HUDEP-2 (cell line): ENCODE results near the gene MT1B.

Experiments used
- DNase-seq, 76 experiments: peaks; one replicate each; lab custom pipeline; 2025; ENCODE audit not compliant: unreplicated experiment in 76 of 76; lab: John Stamatoyannopoulos, UW

MT1B gene

DNA sequence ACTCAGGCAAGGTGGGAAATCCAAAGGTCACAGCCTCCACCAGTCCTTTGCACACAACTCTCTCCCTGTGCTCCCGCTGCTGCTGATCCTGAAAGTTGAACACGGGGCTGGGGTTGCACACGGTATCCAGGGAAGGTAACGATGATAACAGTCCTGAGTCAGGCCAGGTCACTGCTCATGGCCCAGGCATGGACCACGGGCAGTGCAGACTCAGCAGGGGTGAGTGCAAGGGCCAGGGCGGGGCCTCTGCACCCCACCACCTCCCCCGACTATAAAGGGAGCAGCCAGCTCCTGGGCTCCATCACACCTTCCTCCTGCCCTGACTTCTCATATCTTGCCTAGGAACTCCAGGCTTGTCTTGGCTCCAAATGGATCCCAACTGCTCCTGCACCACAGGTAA is at the start of gene MT1B:
Gene MT1B (plus strand): TSS at position 301 of the 400 bp plus-strand sequence. CDS start 68 bp downstream, at position 369.
- DNase-seq, result no peak

DNA sequence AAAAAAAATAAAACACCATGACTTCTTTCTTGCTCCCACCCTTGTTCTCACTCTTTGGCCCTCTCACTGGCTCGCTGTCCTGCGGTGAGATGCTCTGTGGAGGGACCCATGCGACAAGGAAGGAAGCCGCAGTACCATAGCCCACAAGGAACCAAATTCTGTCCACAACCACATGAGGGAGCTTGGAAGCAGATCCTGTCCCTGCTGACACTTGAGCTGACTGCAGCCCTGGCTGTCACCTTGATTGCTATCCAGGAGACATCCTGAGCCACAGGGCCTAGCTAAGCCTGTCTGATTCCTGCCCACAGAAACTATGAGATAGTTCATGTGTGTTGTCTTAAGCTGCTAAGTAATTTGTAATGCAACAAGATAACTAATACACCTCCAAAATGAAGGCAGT is 48.1 kb upstream of the MT1B start:
- peak in 31 of 76 experiments; percentile 4 to 58 (median 19) for DNase-seq

DNA sequence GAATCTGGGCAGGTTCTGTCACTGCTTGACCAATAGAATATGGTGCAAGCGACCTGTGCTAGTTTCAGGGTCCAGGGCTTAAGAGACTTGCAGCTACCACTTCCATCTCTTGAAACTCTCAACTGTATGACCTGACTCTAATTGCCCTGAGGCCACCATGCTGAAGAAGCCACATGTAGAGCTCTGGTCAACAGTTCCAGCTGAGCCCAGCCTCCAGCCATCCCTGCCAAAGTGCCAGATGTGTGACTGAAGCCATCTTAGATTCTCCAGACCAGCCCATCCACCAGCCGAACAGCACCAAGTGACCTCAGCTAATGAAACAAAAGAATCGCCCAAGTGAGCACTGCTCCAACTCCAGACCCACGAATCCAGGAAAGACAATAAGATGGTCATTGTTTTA is 46.7 kb upstream of the MT1B start:
- DNase-seq, result no peak

DNA sequence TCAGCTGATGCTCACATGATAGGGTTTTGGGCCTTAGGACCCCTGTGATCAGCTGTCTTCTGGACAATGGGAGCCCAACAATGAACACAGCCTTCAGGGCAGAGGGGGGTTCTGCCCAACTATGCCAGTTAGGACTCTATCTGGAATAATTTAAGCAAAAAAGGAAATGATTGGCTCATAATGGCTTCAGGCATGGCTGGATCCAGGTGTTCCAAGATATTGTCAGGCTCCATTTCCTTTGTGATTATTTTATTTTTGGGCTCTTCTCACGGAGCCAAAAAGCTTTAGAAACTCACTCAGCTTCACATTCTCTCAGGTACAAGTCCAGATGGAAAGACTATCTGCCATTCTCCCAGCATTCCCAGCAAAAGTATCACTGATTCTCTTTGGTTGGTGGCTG is 46.2 kb upstream of the MT1B start:
- no peak for DNase-seq

DNA sequence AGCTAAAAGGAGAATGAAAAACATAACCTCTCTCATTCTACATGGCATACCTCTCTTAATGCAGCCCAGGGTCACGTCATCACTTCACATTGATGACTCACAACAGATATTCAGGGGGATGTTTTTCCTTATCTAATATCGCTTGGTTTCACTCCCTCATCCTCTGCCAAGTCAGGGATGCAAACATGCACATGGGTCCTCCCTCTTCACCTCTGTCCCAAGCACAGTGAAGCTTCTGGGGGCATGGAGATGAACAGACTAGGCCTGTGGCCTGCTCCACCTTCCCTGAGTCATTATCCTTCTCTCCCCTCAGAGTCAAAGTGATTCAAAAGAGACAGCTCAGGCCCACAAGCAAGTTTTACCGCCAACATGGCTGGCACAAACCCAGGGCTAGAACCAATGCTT is 45.6 kb upstream of the MT1B start:
- DNase-seq, result peak in 9 of 76 experiments; percentile 0 to 51 (median 20)

DNA sequence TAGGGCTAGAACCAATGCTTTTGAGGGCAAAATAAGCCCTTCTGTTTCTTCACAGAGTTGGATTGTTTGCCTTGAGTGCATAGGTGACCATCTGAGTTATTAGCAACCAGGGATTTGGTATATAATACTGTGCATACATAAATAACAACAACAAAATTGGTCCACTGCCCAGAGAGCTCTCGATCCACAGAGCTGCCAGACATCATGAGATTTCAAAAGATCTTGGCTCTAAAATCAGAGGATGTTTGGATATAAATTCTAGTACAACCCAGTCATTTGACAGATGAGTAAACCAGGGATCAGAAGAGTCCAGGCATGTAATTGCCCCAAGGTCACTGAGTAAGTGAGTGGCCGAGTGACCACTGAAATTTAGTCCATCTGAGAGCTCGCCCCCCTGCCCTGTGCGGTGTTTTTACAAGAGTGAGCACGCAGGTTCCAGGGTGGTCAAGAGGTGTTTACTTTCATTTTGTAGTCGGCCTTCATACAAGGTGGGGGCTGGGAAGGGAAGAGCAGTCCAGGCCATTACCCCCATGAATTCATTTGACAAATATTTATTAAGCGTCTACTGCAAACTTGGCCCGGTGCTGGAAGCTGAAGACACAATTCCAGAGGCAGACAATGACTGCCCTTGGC is 45.1 kb upstream of the MT1B start:
- DNase-seq, result no peak

DNA sequence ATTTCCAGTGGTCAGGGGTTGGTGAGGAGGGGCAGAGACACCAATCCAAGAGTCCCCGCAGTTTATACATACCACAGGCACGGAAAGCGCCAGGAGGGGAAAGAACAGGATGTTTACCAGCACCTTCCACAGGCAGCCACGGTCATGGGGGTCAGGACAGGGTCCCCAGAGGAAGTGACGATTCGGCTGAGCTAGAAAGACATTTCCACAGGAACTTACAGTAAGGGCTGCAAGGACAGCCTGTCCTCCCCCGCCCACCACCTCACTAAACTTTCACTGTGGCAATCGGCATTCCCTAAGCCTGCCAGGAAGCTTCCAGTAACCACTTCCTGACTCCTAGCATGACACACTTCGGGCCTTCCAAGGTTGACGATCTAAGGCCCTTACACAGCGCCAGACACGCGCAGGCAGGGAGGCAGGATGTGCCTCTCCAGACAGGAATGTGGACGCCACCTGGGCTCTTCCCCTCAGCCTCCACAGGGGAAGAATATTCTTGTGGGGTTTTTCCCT is 44.5 kb upstream of the MT1B start:
- DNase-seq, result no peak

DNA sequence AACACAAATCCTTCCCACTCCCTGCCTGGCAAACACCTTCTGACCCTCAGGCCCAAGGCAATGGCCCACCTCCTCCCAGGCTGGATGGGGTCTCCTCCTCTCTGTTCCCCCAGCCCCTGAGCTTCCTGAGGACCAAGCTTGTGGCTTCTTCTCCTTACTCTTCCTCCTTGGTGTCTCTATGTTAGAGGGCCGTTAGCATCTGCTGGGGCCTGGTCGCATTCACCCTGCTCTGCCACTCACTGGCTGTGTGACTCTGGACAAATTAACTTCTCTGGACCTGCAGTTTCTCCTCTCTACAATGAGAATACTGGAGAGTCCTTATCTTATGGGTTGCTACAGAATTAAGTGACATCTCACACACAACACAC is 44.0 kb upstream of the MT1B start:
- DNase-seq, result no peak

DNA sequence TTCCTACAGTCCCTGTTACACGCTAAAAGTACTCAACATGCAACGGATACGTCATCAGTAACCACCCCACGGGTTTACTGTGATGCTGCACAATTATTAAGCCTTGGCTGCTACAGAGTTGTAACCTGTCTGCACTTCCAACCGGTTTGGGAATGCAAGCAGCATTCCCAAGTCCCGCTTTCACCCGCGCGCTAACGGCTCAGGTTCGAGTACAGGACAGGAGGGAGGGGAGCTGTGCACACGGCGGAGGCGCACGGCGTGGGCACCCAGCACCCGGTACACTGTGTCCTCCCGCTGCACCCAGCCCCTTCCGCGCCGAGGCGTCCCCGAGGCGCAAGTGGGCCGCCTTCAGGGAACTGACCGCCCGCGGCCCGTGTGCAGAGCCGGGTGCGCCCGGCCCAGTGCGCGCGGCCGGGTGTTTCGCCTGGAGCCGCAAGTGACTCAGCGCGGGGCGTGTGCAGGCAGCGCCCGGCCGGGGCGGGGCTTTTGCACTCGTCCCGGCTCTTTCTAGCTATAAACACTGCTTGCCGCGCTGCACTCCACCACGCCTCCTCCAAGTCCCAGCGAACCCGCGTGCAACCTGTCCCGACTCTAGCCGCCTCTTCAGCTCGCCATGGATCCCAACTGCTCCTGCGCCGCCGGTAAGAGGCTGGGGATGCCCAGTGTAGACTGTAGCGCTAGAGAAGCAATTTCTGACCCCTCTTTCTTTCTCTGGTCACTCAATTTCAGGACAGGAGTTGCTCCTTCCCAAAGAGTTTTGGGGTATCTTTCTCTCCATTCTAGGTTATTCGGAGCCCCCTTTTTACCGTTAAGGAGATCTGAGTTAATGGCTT is 43.4 kb upstream of the MT1B start, which contains the start of gene MT2A:
Gene MT2A (plus strand): TSS at position 542 of the 833 bp plus-strand sequence. CDS start 72 bp downstream, at position 614.
- DNase-seq, result peak in 75 of 76 experiments; percentile 38 to 91 (median 82)

DNA sequence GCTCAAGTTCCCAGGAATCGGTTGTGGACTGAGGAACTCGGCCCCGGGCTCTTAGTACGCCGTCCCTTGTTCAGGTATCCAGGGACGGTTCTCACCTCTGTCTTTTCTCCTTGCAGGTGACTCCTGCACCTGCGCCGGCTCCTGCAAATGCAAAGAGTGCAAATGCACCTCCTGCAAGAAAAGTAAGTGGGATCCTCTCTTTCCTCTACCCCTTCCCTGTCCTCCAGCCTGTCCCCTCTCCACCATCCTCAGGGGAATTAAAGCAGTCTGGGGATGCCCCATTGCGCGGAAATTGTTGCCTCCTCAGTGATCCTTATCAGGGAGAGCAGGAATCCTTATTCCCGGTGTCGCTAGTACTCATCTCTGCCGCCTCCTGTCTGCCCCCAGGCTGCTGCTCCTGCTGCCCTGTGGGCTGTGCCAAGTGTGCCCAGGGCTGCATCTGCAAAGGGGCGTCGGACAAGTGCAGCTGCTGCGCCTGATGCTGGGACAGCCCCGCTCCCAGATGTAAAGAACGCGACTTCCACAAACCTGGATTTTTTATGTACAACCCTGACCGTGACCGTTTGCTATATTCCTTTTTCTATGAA is 42.7 kb upstream of the MT1B start:
- peak in 1 of 76 experiments; percentile 3 for DNase-seq

DNA sequence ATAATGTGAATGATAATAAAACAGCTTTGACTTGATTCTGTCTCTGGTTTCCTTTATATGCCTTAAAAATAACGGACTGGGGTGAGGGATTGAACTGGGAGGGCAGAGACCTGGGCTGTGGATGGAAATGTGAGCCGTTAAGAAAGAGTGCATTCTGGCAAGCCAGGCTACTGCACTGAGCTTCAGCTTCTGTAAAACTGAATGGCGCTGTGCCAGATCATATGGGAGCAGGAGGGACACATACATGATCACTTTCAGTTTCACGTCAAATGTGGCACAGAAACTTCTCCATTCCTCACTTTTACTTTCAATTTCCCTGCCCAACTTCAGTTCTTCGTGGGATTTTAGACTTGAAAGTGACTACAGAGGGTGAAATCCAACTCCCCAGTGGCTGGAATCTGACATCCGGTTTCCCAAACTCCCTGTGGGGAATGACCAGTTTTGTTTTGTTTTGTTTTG is 42.2 kb upstream of the MT1B start:
- peak in 61 of 76 experiments; percentile 10 to 66 (median 40) for DNase-seq

DNA sequence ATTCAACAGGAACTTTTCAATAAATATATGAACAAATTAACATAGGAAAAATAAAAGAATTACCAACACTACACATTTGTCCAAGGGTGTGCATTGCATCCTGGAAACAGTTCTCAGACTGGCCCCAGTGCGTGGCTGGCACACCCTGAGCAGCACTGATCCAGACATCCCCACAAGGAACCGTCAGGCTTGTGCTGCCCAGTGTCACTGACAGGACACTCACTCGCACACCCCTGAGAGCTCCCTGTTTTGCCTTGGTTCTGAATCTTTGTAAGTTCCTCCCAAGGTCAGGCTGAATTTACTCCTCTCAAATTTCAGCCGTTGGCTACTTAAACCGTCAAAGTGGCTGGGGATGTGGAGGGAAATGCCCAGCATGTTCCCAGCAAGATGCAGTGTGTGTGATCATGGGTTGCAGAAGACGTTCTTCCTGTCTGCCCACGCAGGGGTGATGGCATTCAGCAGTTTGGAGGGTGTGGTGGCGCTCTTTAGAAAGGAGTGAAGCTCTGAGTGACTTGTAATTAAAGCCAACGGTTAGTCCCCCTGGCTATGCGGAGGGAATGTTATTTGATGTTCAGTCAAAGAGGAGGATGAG is 41.6 kb upstream of the MT1B start:
- peak in 24 of 76 experiments; percentile 2 to 59 (median 20) for DNase-seq

DNA sequence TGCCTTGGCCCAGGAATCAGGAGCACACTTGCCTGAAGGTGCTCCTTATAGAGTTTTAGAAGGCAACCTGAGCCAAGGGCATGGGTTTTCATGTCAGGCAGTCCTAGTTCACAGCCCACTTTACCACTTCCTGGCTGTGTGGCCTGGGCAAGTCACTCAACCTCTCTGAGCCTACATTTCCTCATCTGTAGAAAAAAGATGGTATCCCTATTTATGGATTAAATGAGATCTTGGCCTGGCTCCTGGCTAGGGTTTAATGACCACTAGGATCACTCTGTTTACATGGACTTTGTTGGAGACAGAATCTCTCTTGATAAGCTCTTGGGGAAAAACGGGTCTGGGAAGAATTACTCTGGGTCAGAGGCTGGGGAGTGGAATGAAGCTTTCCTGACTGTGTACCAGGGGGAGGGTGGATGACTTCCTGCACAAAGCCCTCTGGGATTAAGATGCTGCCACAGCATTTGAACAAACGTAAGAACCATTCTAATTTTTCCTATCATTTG is 41.0 kb upstream of the MT1B start:
- no peak for DNase-seq

DNA sequence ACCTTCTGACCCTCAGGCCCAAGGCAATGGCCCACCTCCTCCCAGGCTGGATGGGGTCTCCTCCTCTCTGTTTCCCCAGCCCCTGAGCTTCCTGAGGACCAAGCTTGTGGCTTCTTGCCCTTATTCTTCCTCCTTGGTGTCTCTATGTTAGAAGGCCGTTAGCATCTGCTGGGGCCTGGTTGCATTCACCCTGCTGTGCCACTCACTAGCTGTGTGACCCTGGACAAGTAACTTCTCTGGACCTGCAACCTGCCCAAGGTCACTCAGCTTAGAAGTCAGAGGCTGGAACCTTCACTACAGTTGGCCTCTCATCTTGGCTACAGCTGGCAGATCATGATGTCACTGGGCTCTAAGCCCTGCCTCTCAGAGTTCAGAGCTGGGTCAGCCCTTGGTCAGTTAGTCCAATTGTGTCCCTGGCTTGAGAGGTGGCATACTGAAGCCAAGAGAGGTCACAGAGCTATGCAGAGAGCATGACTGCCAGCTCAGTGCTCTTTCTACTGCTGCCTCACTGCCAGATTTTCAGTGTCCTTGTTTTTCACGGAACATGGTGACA is 40.3 kb upstream of the MT1B start:
- DNase-seq, result no peak

DNA sequence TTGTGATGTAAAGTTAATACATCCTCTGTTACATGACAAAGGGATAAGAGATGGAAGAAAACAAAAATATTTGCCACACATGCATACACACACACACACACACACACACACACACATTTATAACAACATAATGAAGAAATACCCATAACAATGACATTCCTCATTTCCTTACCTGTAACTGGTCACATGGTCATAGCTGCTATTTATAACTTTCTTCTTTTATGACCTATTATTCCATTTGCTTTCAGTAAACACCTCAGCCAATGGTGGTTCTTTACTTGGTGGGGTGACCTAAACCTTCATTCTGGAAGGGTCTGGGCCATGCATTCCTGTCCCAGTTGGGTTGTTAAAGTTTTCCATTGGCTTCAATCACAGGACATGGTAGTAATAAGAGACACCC is 38.0 kb upstream of the MT1B start:
- DNase-seq, result no peak

DNA sequence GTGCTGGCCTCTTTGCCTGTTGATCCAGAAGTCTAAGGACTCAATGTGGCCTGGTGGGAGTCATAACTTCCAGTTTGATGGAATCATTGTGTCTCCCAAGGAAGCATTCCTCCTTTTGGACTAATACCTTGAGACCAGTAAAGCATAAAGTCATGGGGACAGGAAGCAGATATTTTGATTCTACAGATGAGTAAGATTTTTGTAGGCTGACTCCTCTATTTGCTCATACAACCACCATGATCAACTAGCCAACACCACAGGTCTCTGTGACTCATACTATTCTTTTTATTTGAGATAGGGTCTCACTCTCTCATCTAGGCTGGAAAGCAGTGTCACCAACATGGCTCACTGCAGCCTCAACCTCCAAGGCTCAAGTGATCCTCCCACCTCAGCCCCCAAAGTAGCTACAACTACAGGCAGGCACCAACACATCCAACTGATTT is 37.1 kb upstream of the MT1B start:
- no peak for DNase-seq

DNA sequence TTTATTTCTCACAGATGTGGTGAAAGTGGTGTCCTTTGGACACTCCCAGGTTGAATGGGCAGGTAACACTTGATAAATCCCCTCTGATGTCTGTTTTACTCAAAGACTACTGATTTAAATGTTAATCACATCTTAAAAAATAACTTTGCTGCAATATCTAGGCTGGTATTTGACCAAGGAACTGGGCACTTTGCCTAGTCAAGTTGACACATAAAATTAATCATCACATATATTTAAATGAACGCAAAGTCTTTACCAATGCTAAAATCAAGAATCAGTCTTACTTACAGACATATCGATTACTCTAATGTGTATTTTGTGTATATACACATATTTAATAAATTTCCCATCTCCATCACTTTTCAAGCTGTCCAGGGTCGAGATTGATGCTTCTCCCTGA is 36.3 kb upstream of the MT1B start:
- DNase-seq, result no peak

DNA sequence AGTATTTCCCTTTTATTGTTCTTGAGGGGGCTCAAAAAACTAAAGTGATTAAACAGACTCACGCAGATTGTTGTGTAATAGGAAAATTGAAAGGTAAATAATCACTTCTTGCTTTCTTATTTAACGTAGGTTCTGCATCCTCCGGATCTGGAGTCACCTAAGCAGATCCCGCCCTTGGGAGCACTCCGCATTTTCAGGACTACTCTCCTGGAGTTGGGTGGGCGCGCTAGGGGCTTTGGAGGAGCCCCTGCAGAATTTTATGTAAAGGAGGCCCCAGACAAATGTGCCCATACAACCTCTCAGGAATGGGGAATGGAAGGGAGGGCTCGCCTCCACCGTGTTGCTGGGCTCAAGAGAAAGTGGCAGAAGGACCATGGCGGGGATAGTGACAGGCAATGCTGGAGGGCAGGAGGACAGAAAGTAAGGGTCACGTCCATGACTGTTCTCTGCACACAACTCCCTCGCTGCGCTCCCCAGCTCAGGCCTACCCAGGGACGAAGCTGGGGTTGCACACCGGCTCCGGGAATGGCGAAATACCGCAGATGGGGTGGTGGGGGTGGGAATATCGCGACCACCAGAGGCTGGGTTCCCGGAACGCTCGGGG is 35.0 kb upstream of the MT1B start:
- no peak for DNase-seq

DNA sequence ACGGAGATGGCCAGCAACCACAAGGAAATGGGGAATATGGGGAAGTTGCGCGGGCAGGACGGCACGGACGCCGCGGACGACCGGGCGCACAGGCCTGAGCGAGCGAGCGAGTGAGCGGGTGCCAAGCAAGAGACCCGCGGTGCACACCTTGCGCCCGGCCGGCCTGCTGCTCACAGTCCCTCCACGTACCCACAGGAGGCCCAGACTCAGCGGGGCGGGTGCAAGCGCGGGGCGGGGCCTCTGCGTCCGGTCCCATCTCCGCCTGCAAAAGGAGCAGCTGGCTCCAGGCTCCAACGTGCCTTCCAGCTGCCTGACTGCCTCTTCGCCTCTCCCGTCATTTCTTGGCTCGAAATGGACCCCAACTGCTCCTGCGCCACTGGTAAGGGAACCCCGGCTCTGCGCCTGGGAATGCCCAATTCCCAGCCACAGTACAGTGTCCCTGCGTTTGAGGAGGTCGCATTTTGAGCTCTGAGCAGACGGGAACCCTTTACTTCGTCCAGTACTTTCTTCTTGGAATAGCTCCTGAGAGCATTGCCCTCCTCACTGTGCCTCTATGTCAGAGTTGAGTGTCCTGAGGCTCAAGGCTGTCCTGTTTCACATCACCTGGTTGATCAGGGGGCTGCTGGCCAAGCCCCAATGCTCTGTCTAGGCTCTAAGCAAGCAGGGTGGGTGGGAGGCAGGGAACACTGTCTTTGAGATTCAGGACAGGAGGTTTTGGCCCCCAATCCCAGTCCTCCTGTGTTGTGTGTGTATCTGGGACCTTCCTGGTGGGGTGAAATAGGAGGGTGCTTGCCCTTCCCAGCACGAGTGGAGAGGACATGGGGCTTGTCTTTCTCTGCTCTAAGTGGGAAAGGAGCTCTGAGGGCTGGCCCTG is 34.2 kb upstream of the MT1B start:
- DNase-seq, result no peak
